ENCODE measurements around the gene UGT1A7.

GRCh38 chr2:233658610-233659009 is 23.1 kb upstream of the UGT1A7 start:
- no peak for TF ChIP-seq CTCF (IDR thresholded peaks at IDR 0.05; ENCODE audit: low read length)
- no peak for TF ChIP-seq EZH2 (IDR thresholded peaks at IDR 0.05; ENCODE audit: borderline replicate concordance, low read length)
